ENCODE data around the gene AQP2. TPM values are rescaled to one million over a fixed set of nuclear protein-coding genes. Genes with fewer than 3 reads are reported as not detected.

Gene AQP2
- total RNA-seq, 1 donor from 2014 or later: not detected

- Histone ChIP-seq H3K27me3 (ENCODE audit: control insufficient read depth, insufficient read depth, low read length) (no peaks in the 10 kb centered on the region), H3K4me3 (ENCODE audit: low read depth, low read length) (no peak overlapping the region), H3K36me3 (ENCODE audit: control insufficient read depth, insufficient read depth, low read length) (no peaks in the 10 kb centered on the region)
- FAIRE-seq (peak; percentile 76), DNase-seq (ENCODE audit: low read depth) (no peak)
- TF ChIP-seq CTCF (IDR thresholded peaks at IDR 0.05; ENCODE audit: insufficient read depth, low read length, severe bottlenecking): no peak
Observed at GRCh38 chr12:49925433-49926204, 24.9 kb upstream of the AQP2 start.

GRCh38 chr12:49928471-49928870 is 22.1 kb upstream of the AQP2 start:
- no peaks in the 10 kb centered on the region for H3K36me3 ChIP-seq (ENCODE audit: control insufficient read depth, insufficient read depth, low read length)
- no peak for TF ChIP-seq CTCF (IDR thresholded peaks at IDR 0.05; ENCODE audit: insufficient read depth, low read length, severe bottlenecking)
- FAIRE-seq: no peak
- no peaks in the 10 kb centered on the region for H3K27me3 ChIP-seq (ENCODE audit: control insufficient read depth, insufficient read depth, low read length)
- H3K4me3 ChIP-seq (ENCODE audit: low read depth, low read length): no peak overlapping the region
- no peak for DNase-seq (ENCODE audit: low read depth)

- no peak for TF ChIP-seq CTCF (IDR thresholded peaks at IDR 0.05; ENCODE audit: insufficient read depth, low read length, severe bottlenecking)
- FAIRE-seq (no peak), DNase-seq (ENCODE audit: low read depth) (no peak)
Observed at GRCh38 chr12:49929581-49929980, 21.0 kb upstream of the AQP2 start.

GRCh38 chr12:49930515-49931288 is 19.8 kb upstream of the AQP2 start:
- H3K4me3 ChIP-seq (ENCODE audit: low read depth, low read length): no peak overlapping the region
- DNase-seq (ENCODE audit: low read depth) (peak; percentile 89), FAIRE-seq (no peak)
- no peak for TF ChIP-seq CTCF (IDR thresholded peaks at IDR 0.05; ENCODE audit: insufficient read depth, low read length, severe bottlenecking)
- H3K36me3 ChIP-seq (ENCODE audit: control insufficient read depth, insufficient read depth, low read length): no peaks in the 10 kb centered on the region
- H3K27me3 ChIP-seq (ENCODE audit: control insufficient read depth, insufficient read depth, low read length): no peaks in the 10 kb centered on the region

More at GRCh38 chr12:49929581-49929980, 21.0 kb upstream of the AQP2 start:
- Histone ChIP-seq H3K36me3 (ENCODE audit: control insufficient read depth, insufficient read depth, low read length) (no peaks in the 10 kb centered on the region), H3K27me3 (ENCODE audit: control insufficient read depth, insufficient read depth, low read length) (no peaks in the 10 kb centered on the region), H3K4me3 (ENCODE audit: low read depth, low read length) (no peak overlapping the region)

GRCh38 chr12:49932023-49932422 is 18.5 kb upstream of the AQP2 start:
- DNase-seq (ENCODE audit: low read depth): no peak
- Histone ChIP-seq H3K27me3 (ENCODE audit: control insufficient read depth, insufficient read depth, low read length) (no peaks in the 10 kb centered on the region), H3K4me3 (ENCODE audit: low read depth, low read length) (no peak overlapping the region), H3K36me3 (ENCODE audit: control insufficient read depth, insufficient read depth, low read length) (no peaks in the 10 kb centered on the region)
- TF ChIP-seq CTCF (IDR thresholded peaks at IDR 0.05; ENCODE audit: insufficient read depth, low read length, severe bottlenecking): no peak
- no peak for FAIRE-seq

All from bronchial epithelial cell (primary cell).